Measurements from ENCODE around the gene MED23.
"Not testable (repeated sequence)": the region's sequence is repeated elsewhere in the genome, so short reads cannot be mapped to it uniquely, and the experiment has no call there.

The MED23 gene

DNA sequence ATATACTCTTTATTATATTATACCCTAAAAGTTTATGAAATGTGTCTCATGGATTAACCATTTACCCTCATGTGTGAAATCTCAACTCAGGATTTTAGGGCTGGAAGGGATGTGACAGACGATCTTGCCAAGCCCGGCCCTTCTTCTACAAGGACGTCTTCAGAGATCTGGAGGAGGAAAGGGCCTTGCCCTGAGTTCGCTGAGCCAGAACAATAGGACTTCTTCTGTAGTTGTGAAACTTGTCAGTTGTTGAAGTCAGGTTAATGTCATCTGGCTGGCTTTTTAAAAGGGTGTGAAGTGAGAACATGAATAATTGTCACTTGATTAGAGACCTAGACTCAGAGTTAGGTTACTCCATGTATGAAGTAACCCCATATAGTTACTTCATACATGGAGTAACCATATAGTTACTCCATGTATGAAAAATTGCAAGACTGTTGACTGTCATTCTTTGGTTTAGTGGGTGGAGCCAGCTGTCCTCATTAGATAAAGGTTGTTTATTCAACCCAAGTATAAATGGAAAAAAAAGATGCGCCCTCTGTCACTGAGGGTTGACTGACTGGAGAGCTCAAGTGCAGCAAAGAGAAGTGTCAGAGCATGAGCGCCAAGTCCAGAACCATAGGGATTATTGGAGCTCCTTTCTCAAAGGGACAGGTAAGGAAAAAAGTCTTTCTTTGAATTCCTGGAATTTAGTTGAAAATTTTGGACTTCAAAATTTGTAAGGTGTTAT, 55.2 kb downstream of the MED23 start, which contains the start of gene ARG1:
Gene ARG1 (plus strand): TSS at position 541 of the 730 bp plus-strand sequence. CDS start 57 bp downstream, at position 598.
- FAIRE-seq = no peak

DNA sequence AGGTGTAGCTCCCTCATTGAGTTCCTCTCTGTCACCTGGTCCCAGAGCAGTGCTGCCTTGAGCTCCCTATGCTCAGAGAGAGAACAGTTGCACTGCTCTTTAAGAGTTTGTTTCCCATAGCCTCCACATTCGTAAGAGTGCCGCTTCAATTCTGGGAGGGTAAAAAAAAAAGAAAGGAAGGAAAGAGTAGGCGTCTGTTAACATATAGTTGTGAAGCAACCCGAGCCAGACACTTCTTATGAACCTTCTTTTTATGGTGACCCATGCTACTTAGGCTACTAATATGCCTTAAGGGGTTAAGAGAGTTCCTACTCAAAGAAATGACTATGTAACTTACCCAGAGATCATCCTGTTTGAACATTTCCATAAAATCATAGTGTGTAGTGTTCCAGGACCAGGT, 59.3 kb downstream of the MED23 start:
- FAIRE-seq = no peak

DNA sequence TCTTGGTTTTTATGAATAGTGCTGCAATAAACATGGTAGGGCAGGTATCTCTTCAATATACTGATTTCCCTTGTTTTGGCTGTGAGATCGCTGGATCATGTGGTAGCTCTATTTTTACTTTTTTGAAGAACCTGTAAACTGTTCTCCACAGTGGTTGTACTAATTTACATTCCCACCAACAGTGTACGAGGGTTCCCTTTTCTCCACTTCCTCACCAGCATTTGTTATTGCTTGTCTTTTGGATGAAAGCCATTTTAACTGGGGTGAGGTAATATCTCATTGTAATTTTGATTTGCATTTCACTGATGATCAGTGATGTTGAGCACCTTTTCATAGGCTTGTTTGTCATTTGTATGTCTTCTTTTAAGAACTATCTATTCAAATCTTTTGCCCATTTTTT, 63.0 kb downstream of the MED23 start:
- no peak for FAIRE-seq

DNA sequence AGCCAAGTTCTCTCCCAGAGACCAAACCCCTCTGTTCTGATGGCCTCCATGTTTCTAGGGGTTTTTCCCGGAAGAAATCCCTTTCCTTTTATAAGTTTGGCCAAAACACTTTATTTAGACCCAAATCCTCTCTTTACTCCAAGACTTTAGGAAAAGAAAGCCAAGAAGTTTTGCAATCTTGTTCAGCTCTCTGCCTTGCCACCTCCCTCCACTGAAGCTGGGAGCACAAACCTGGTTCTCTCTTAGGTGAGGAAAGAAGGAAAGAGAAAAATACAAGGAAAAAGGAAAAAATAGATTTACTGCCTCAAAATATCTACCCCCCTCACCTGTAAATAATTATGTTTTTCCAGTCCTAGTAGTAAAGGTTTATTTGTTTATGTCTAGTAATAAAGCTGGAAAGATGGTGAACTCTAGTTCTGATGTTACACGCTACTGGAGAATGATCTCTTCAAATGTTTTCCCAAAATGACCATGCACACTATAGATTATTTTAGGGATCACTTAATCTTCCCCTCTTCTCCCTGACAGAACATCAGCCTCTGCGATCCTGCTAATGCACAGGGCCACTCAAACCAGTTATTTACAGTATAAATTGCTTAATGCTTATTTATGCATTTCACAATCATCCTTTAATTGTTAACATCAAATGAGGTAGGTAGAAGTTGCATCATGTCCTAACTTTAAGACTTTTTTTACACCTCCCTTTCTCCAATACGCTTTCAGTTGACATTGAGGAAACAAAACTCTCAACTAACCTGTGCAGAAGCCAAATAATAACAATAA, 65.9 kb downstream of the MED23 start:
- FAIRE-seq = no peak

DNA sequence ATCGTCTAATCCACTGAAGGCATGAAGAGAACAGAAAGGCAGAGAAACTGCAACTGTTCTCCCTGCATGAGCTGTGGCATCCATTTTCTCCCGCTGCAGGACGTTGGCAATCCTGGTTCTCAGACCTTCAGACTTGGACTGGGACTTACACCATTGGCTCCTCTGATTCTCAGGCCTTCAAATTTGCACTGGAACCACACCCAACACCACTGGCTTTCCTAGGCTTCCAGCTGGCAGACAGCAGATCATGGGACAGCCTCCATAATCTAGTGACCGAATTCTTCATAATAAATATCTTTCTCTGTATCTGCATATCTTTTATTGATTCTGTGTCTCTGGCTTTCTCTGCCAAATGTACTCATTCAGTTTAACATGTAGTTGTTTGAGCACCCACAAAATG, 69.1 kb downstream of the MED23 start:
- no peak for FAIRE-seq

DNA sequence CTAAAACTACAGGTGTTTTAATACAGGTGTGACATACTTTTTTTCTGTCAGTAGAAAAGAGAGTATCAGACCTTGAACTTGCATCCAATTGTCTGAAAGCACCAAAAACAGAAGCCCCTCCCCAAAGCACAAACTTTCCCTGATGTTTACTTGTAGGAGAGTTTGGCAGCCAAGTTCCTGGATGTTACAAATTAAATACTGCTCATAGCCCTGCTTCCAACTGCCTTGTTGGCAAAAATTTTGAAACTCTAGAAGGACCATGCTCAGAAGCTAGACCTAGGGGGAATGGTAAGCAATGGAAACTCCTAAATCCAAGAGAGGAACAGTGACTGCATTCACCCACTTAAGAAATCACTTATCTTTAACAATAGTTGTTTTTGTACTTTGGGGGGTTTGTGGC, 72.0 kb downstream of the MED23 start:
- FAIRE-seq = no peak

DNA sequence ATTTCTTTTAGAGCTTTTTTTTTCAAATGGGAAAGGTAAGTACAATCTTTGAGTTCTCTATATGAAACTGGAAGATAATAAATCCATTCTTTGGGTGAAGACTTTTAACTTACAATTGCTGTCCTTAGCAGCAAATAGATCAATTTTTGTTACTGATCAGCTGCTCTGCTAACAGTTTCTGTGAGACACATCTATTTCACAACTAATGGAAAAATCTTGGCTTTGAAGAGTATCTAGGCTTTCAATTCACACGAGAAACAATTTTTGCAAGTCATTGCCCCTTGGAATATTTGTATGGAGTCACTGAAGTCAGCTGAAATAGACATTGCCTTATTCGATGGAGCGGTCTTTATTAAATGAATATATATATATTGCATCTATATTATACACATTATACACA, 75.5 kb downstream of the MED23 start:
- no peak for FAIRE-seq

DNA sequence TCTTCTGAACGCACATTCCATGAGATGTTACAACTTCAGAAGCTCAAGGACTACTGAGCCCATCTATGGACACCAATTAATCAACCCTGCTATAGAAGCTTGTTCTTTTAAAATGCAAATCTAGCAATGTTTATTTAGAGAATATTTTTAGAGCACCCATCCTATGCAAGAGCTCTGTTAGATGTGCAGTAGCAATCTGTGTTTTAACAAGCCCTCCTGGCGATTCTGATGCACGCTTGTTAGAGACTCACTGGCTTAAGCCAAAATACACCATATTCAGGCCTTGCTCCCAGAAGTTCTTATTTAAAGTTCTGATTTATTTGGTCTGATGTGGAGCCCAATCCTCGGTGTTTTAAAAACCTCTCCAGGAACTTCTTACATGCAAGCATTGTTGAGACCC, 76.1 kb downstream of the MED23 start:
- FAIRE-seq = no peak

DNA sequence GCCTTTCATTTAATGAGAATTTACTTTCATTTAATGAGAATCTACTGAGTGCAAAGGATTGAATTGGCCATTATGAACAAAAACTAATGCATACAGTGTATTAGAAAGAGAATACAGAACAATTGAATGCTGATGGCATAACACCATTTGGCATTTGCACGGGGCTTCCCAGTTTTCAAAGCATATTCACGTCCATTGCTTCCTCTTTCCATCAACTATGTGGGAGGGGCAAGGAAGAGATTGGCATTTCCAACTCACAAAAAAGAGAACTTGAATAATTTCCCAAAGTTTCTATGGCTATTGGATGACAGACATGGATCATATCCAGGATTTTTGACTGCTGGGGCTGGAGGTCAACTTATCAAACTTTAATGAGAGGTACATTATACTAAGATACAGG, 78.2 kb downstream of the MED23 start:
- no peak for FAIRE-seq

DNA sequence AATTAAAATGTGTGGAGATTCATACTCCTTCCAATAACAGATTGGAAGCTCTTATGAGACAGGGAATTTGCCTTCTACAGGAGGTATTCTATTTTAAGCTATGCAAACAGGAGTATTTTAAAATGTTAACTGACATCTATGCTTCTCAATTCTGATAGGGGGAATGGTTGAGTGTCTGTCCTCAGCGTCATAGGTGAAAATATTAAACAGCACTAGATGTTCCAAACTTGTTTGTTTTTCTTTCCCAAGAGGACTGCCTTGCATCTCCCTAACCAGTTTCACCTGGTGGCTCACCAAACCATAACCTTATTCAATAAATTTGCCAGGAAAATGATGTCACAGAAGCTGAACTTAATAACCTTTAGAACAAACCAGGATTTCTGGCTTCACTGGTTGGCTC, 79.6 kb downstream of the MED23 start:
- FAIRE-seq = no peak

DNA sequence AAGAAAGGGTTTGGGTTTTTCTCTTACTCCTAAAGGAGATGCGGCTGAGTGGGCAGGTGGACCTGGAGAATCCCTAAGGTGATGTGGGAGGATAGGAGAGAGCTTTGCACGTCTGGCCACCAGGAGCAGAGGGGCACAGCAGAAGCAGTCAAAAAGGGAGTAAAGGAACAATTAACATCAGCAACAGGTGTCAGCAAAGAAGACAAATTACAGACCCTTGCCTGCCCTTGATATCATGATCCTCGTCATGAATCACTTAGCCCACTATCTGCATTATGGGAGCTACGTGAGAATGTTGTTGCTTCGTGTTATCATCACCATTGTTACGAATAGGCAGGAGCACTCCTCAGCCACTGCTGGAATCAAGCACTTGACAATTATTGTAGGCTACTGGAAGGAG, 80.6 kb downstream of the MED23 start:
- FAIRE-seq = no peak

DNA sequence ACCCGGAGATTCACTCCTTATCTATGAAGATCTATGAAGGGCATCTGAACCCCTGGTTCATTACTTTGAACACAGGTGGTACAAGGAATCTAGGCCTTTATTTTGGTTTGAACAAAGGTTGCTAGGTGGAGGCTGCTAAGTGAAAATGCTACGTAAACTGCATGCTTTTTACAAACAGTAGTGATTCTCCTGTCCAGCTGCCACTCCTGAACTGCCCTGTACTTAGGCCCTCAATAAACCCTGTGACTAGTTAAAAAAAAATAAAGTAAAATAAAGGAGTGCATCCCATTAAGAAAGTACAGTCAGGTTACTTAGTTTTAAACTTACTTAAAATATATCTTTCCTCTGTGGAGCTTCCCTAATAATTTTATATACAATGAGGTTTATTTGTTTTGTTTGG, 82.7 kb downstream of the MED23 start:
- no peak for FAIRE-seq

DNA sequence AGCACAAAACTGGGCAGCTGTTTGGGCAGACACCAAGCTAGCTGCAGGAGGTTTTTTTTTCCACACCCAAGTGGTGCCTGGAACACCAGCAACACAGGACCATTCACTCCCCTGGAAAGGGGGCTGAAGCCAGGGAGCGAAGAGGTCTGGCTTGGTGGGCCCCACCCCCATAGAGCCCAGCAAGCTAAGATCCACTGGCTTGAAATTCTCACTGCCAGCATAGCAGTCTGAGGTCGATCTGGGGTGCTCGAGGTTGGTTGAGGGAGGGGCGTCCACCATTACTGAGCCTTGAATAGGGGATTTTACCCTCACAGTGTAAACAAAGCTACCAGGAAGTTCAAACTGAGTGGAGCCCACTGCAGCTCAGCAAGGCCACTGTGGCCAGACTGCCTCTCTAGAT, 89.4 kb downstream of the MED23 start:
- FAIRE-seq = not testable (repeated sequence)

DNA sequence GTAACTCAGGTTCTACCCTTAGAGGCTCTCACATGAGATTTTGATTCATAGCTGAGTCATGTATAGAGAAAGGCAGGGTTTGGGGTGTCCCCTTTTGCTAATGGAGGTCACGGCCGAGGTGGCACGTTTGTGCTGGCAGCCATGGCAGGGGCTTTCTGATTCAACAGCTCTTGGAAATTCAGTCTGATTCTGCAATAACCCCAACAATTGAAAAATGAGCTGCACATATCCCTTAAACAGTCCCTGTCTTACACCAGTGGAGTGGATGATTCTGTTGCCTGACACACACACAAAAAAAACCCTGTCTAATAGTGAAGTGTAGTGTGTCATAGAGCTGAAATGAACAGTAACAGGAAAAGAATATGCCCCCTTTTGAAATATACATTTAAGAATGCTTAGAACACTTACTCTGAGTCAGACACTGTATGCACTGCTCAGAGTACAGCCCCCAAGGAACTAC, 95.4 kb downstream of the MED23 start:
- FAIRE-seq = no peak

DNA sequence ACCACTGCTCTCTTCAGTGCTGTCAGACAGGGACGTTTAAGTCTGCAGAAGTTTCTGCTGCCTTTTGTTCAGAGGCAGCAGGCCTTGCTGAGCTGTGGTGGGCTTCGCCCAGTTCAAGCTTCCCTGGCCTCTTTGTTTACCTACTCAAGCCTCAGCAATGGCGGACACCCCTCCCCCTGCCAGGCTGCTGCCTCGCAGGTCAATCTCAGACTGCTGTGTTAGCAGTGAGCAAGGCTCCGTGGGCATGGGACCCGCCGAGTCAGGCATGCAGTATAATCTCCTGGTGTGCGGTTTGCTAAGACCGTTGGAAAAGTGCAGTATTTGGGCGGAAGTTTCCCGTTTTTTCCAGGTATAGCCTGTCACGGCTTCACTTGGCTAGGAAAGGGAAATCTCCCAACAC, 96.4 kb downstream of the MED23 start:
- FAIRE-seq = not testable (repeated sequence)

DNA sequence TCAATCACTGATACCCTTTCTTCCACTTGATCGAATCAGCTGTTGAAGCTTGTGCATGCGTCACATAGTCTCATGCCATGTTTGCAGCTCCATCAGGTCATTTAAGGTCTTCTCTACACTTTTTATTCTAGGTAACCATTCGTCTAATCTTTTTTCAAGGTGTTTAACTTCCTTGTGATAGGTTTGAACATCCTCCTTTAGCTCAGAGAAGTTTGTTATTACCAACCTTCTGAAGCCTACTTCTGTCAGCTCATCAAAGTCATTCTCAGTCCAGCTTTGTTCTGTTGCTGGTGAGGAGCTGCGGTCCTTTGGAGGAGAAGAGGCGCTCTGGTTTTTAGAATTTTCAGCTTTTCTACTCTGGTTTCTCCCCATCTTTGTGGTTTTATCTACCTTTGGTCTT, 97.1 kb downstream of the MED23 start:
- FAIRE-seq = not testable (repeated sequence)

DNA sequence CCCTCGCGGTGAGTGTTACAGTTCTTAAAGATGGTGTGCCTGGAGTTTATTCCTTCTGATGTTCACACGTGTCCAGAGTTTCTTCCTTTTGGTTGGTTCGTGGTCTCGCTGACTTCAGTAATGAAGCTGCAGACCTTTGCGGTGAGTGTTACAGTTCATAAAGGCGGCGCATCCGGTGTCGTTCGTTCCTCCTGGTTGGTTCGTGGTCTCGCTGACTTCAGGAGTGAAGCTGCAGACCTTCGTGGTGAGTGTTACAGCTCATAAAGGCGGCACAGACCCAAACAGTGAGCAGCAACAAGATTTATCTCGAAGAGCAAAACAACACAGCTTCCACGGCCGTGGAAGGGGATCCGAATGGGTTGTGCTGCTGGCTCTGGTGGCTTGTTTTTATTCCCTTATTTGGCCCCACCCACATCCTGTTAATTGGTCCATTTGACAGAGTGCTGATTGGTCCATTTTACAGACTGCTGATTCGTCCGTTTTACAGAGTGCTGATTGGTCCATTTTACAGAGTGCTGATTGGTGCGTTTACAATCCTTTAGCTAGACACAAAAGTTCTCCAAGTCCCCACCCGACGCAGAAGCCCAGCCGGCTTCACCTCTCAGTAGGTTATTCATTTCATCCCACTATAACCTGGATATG, 103.2 kb downstream of the MED23 start:
- no peak for FAIRE-seq

DNA sequence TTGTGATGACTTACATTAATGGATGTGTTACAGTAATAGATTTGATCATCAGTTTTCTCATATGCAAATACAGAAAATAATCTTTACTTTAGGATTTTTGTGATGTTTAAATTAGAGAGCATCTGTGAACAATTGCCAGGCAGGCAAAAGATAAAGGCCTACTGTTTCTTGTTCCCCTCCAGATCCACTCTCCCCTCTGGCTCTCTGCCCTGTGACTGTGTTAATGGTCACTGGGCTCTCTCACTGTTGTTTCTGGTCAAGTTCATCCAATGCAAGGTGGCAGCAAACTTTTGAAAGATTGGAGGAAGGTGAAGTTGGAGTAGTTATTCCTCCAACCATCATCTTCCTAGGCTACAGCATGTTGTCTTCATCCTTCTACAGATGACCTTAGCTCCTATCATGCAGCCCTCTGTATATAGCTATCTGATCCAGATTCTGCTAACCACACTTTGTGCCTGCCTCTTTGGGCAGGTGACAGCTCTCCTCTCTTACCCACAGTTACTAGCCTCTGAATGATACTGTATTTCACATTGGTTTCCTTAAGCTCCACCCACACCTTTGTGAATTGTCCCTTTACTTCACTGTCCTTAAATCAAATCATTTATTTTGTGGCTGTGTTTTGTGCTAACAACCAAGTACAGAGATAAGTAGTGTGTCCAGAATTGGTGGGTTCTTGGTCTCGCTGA, 103.9 kb downstream of the MED23 start:
- FAIRE-seq = no peak

Data from TTC549 (cell line).